Heart left ventricle (tissue), 16 donors: ENCODE measurements around the gene CSE1L. TPM values are rescaled to one million over a fixed set of nuclear protein-coding genes. Genes with fewer than 3 reads are reported as not detected.
"Not testable (repeated sequence)": the region's sequence is repeated elsewhere in the genome, so short reads cannot be mapped to it uniquely, and the experiment has no call there.

Experiments used
- ATAC-seq, 4 donors: fragments of 200-7000 bp; cut with Tn5 transposase; one replicate each; pipeline ENCODE4 v1.9.1; 2020 to 2022; ENCODE audit warnings: moderate library complexity in 4 of 4, mild to moderate bottlenecking in 3 of 4, moderate number of reproducible peaks in 1 of 4
- DNase-seq, 5 donors: peaks; one replicate each; pipeline ENCODE4 v3.0.0-alpha.2; 2020
- H3K27ac ChIP-seq, 12 donors: fragments of 200-600 bp; sonication (generic) in 4 of 12; one replicate each; pipeline versions ENCODE4 v1.5.0 to v1.8.0; 2016 to 2022; ENCODE audit warnings: mild to moderate bottlenecking in 2 of 12
- H3K27me3 ChIP-seq, 9 donors: fragments of 200-600 bp; sonication (generic) in 2 of 9; one replicate each; pipeline versions ENCODE4 v1.5.1 to v1.8.0; 2016 to 2022; ENCODE audit warnings: mild to moderate bottlenecking in 3 of 9
- H3K36me3 ChIP-seq, 9 donors: fragments of 200-600 bp; sonication (generic) in 2 of 9; one replicate each; pipeline versions ENCODE4 v1.5.0 to v1.8.0; 2018 to 2022; ENCODE audit warnings: mild to moderate bottlenecking in 2 of 9
- H3K4me1 ChIP-seq, 12 donors: fragments of 200-600 bp; sonication (generic) in 4 of 12; one replicate each; pipeline versions ENCODE4 v1.5.0 to v1.8.0; 2016 to 2022; ENCODE audit warnings: mild to moderate bottlenecking in 3 of 12
- H3K4me3 ChIP-seq, 12 donors: fragments of 200-600 bp; sonication (generic) in 4 of 12; one replicate each; pipeline versions ENCODE4 v1.5.0 to v1.8.0; 2017 to 2022; ENCODE audit warnings: mild to moderate bottlenecking in 9 of 12, moderate library complexity in 4 of 12
- H3K9me3 ChIP-seq, 12 donors: fragments of 200-600 bp; sonication (generic) in 4 of 12; one replicate each; pipeline versions ENCODE4 v1.5.0 to v1.8.0; 2016 to 2022; ENCODE audit warnings: mild to moderate bottlenecking in 1 of 12
- CTCF ChIP-seq, 12 donors: fragments of 200-600 bp; sonication (generic) in 4 of 12; IDR thresholded peaks; one replicate each; pipeline versions ENCODE4 v1.5.0 to v1.8.0; 2018 to 2022; ENCODE audit warnings: antibody characterized with exemption in 12 of 12, mild to moderate bottlenecking in 5 of 12
- POLR2A ChIP-seq, 2 donors: fragments of 450-650 bp; IDR thresholded peaks; one replicate each; pipeline ENCODE4 v1.6.1; 2017; ENCODE audit warnings: antibody characterized with exemption in 2 of 2, mild to moderate bottlenecking in 2 of 2, moderate library complexity in 2 of 2
- whole genome bisulfite sequencing, 4 donors: extraction: QIAGEN DNeasy Blood & Tissue Kit in 2 of 4; methylation state at CpG; one replicate each; pipeline versions ENCODE4 v1.1.5 to v1.1.7; 2013 to 2018; 5-methylcytosine and 5-hydroxymethylcytosine counted together
- intact Hi-C, 10 donors: fragments of 100-400 bp; cut with DNase I; formaldehyde crosslinking; loops; one replicate each; pipeline versions ENCODE4 v1.11.1 to v1.14.2; 2022
- polyA plus RNA-seq, 2 donors: library from polyadenylated mRNA; stranded (reverse); fragments of 200-250 nt; gene quantifications; one replicate each; pipeline ENCODE4 v1.2.3, GENCODE V29; 2013
- total RNA-seq, 9 donors: library from RNA; depleted of rRNA in 2 of 9; stranded (reverse); fragments of >200 nt in 2 of 9; fragmentation: NEBNext Ultra II Directional in 3 of 9; extraction: Animal tissue kit (Norgen Biotek cat#: 25700) in 3 of 9; gene quantifications; one replicate each; pipeline versions ENCODE4 v1.1.0 to v1.2.4, GENCODE V29; 2016 to 2023
- donor health status: ischemic (EF 13 %, LVEDD 7.1; RV severe dilation, severe dysfunction).
- donor health status: healthy with polysubstance abuse.
- donor health status: DM: no; HTN: yes; CAD: no.
- donor health status: DM: no; HTN: no; CAD: no.
- donor health status: ischemic (EF 25% LVEDD 6.9; RV normal size, moderate dysfunction).
- donor health status: ischemic (EF 25% LVEDD 5.7; RV mildly dilated, moderate dysfunction).
- donor health status: healthy.
- donor health status: DM: yes; HTN: yes; CAD: no.
- donor health status: ischemic (EF 35%, LVEDD 5.7; RV mildly dilated, moderate dysfunction).
- donor health status: nonischemic (EF 11% LVEDD 7.7; RV severe dilation, severe dysfunction).
- donor health status: DM: yes; HTN: yes; CAD: no.
- donor health status: PGD.
- donor health status: ischemic (EF 29% LVEDD 5.4; RV normal size, mild dysfunction).
- donor health status: nonischemic (EF 23%, LVEDD 6.1; RV moderate dilation, normal function).

Gene CSE1L
- total and polyA plus RNA-seq, 11 donors, result 19.1 to 59.0 (median 41.9) TPM

GRCh38 chr20:49096203-49096730 lies 50.2 kb downstream of the CSE1L start:
- no peak for ATAC-seq
- Histone ChIP-seq H3K27me3 (no peaks in the 10 kb centered on the region), H3K27ac (no peak overlapping the region), H3K9me3 (no peaks in the 10 kb centered on the region), H3K4me3 (no peak overlapping the region), H3K36me3 (peaks cover 0 to 96% (median 74%) of the 10 kb centered on the region in 9 donors), H3K4me1 (peaks cover 0 to 12% (median 0%) of the 10 kb centered on the region in 12 donors)
- intact Hi-C loops, result no loop called here
- TF ChIP-seq CTCF (IDR thresholded peaks at IDR 0.05) (no peak), POLR2A (IDR thresholded peaks at IDR 0.05) (no peak)
- no peak for DNase-seq
- WGBS, 4 donors, result 89 to 92% (median 91%) methylated on average over 7 of the region's 7 CpGs

- peaks cover 0 to 96% (median 74%) of the 10 kb centered on the region in 9 donors for H3K36me3 ChIP-seq
- intact Hi-C loops, result no loop called here
- no peaks in the 10 kb centered on the region for H3K9me3 ChIP-seq
These were observed 51.0 kb downstream of the CSE1L start for GRCh38 chr20:49097159-49097558.

GRCh38 chr20:49098136-49098535 lies 52.0 kb downstream of the CSE1L start:
- H3K9me3 ChIP-seq, result no peaks in the 10 kb centered on the region
- H3K36me3 ChIP-seq, result peaks cover 0 to 96% (median 74%) of the 10 kb centered on the region in 9 donors
- ATAC-seq, result no peak
- H3K27ac ChIP-seq, result no peak overlapping the region
- H3K4me3 ChIP-seq, result no peak overlapping the region
- TF ChIP-seq CTCF (IDR thresholded peaks at IDR 0.05) (no peak), POLR2A (IDR thresholded peaks at IDR 0.05) (no peak)
- H3K27me3 ChIP-seq, result no peaks in the 10 kb centered on the region
- H3K4me1 ChIP-seq, result peaks cover 0 to 16% (median 0%) of the 10 kb centered on the region in 12 donors
- no peak for DNase-seq
- intact Hi-C loops, result no loop called here
- WGBS, 4 donors, result 91 to 97% (median 93%) methylated on average over 4 of the region's 4 CpGs

More at GRCh38 chr20:49097159-49097558, 51.0 kb downstream of the CSE1L start:
- ATAC-seq (no peak), DNase-seq (no peak)
- WGBS, 4 donors, result 91 to 96% (median 93%) methylated on average over 7 of the region's 7 CpGs
- H3K4me1 ChIP-seq, result peaks cover 0 to 16% (median 0%) of the 10 kb centered on the region in 12 donors
- TF ChIP-seq CTCF (IDR thresholded peaks at IDR 0.05) (no peak), POLR2A (IDR thresholded peaks at IDR 0.05) (no peak)
- no peak overlapping the region for H3K4me3 ChIP-seq
- no peak overlapping the region for H3K27ac ChIP-seq
- H3K27me3 ChIP-seq, result no peaks in the 10 kb centered on the region

- no peaks in the 10 kb centered on the region for H3K27me3 ChIP-seq
- 93 to 99% (median 97%) methylated on average over 3 of the region's 3 CpGs for WGBS, 4 donors
- TF ChIP-seq CTCF (IDR thresholded peaks at IDR 0.05) (no peak), POLR2A (IDR thresholded peaks at IDR 0.05) (no peak)
- H3K4me1 ChIP-seq, result peaks cover 0 to 16% (median 0%) of the 10 kb centered on the region in 12 donors
- ATAC-seq (no peak), DNase-seq (no peak)
- intact Hi-C loops, result no loop called here
- H3K9me3 ChIP-seq, result no peaks in the 10 kb centered on the region
- no peak overlapping the region for H3K4me3 ChIP-seq
- H3K36me3 ChIP-seq, result peaks cover 0 to 96% (median 74%) of the 10 kb centered on the region in 9 donors
- no peak overlapping the region for H3K27ac ChIP-seq
These were observed 52.9 kb downstream of the CSE1L start for GRCh38 chr20:49099011-49099410.

GRCh38 chr20:49100292-49100691 lies 54.2 kb downstream of the CSE1L start:
- WGBS, 4 donors, result 89 to 99% (median 92%) methylated on average over 5 of the region's 5 CpGs
- ATAC-seq, H3K9me3 ChIP-seq, H3K27me3 ChIP-seq, DNase-seq, H3K4me3 ChIP-seq, intact Hi-C loops: not testable (repeated sequence)
- peaks cover 0 to 96% (median 74%) of the 10 kb centered on the region in 9 donors for H3K36me3 ChIP-seq
- H3K4me1 ChIP-seq, result peaks cover 0 to 16% (median 0%) of the 10 kb centered on the region in 12 donors
- peak overlapping the region in 1 of 12 donors; percentile 35 for H3K27ac ChIP-seq
